Fibroblast of villous mesenchyme (primary cell): Measurements from ENCODE around the gene TFE3. TPM values are rescaled to one million over a fixed set of nuclear protein-coding genes. Genes with fewer than 3 reads are reported as not detected.

Experiments used
- DNase-seq: peaks from one replicate; pipeline ENCODE4 v3.0.0-alpha.2; 2010; ENCODE audit warnings: low read depth
- H3K4me3 ChIP-seq: 2 replicates; pipeline ENCODE4 v1.5.1; 2011; ENCODE audit warnings: low read depth, mild to moderate bottlenecking, low read length
- CTCF ChIP-seq: IDR thresholded peaks from 2 replicates; pipeline ENCODE4 v1.5.1; 2012; ENCODE audit warnings: low read depth, mild to moderate bottlenecking, low read length; ENCODE audit not compliant: insufficient read depth
- total RNA-seq: library from RNA; depleted of rRNA; stranded (reverse); fragments of >200 nt; gene quantifications from 2 replicates; pipeline ENCODE4 v1.2.3, GENCODE V29; 2012

The TFE3 gene
- total RNA-seq, 1 donor = 37.1 TPM

- DNase-seq = peak; percentile 39
- H3K4me3 ChIP-seq = peak overlapping the region; percentile 70
- TF ChIP-seq CTCF = no peak
Measured at GRCh38 chrX:49001521-49002090, 41.6 kb downstream of the TFE3 start.

DNA sequence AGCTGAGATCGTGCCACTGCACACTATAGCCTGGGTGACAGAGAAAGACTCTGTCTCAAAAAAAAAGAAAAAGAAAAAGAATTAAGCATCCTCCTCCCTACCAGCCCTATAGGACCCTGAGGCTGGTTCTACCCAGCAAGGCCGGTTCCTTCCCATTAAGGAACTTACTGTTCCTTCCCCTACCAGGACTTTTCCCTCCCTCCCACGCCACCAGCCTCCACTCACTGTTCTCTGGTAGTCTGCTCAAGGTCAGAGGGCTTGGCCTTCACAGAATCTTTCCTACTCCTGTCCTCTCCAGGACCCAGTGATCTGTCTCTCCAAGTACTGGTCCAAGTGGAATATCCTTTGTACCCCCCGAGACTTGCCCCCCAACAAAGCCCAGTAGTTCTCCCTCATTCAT is 42.5 kb downstream of the TFE3 start:
- no peak for TF ChIP-seq CTCF
- no peak overlapping the region for H3K4me3 ChIP-seq
- DNase-seq = no peak

- no peak for DNase-seq
- no peak overlapping the region for H3K4me3 ChIP-seq
- TF ChIP-seq CTCF = no peak
Measured at GRCh38 chrX:48999030-48999429, 44.1 kb downstream of the TFE3 start.

- no peak overlapping the region for H3K4me3 ChIP-seq
- no peak for TF ChIP-seq CTCF
Measured at GRCh38 chrX:48998391-48998790, 44.8 kb downstream of the TFE3 start.

GRCh38 chrX:48997865-48998264 is 45.3 kb downstream of the TFE3 start:
- TF ChIP-seq CTCF = no peak
- no peak overlapping the region for H3K4me3 ChIP-seq
- DNase-seq = no peak

More at GRCh38 chrX:48998391-48998790, 44.8 kb downstream of the TFE3 start:
- no peak for DNase-seq

DNA sequence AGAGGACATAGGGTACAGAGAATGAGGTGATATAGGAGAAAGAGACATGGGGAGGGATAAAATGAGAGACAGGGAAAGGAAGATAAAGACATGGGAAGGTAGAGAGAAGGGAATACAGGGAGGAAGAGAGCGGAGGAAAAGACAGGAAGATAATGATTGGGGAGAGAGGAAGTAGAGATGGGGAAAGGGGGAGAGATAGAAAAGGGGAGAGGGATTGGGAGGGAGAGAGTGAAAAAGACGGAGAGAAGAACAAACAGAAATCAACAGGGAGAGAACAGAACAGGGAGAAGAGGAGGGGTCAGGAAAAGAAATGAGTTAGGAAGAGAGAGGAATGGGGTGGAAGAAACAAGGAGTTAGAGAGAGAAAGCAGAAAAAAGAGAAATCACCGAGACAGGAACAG is 45.7 kb downstream of the TFE3 start:
- no peak for DNase-seq
- H3K4me3 ChIP-seq = no peak overlapping the region
- no peak for TF ChIP-seq CTCF

DNA sequence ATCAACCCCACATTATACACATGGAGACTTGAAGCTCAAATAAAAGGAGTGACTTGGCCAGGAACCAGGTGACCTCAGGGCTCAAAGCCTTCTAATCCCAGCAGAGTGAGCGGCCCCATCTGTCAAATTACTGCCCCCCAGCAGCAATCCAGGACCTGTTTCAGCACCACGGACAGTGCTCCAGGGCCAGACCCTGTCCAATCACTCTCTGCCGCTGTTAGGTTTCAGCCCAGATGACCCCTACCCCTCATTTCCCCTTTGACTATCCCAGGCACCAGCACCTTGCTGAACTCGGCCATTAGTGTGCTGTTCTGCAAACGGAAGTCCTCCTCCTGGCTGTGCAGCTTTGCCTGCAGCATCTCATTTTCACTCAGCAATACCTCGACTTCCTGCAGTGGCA is 46.2 kb downstream of the TFE3 start:
- TF ChIP-seq CTCF = no peak
- DNase-seq = no peak
- H3K4me3 ChIP-seq = no peak overlapping the region
